GM04503 (cell line): ENCODE results near the gene PPM1B.
"Not testable (repeated sequence)": the region's sequence is repeated elsewhere in the genome, so short reads cannot be mapped to it uniquely, and the experiment has no call there.

ENCODE experiments used
- DNase-seq: peaks from one replicate; pipeline ENCODE4 v3.0.0-alpha.2; 2012; ENCODE audit warnings: low read depth

The PPM1B gene

DNA sequence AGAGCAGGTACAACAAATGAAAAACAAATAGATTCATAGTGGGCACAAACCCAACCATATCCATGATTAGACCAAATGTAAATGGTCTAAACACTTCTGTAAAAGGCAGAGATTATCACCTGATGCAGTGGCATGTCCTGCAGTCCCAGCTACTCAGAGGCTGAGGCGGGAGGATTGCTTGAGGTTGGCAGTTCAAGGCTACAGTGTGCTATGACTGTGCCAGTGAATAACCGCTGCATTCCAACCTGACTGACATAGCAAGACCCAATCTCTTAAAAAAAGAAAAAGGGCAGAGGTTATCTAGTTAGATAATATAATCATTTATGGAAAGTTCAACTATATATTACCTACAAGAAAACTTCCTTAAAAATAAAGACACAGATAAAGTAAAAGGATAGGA is 85.3 kb downstream of the PPM1B start:
- DNase-seq, result no peak

DNA sequence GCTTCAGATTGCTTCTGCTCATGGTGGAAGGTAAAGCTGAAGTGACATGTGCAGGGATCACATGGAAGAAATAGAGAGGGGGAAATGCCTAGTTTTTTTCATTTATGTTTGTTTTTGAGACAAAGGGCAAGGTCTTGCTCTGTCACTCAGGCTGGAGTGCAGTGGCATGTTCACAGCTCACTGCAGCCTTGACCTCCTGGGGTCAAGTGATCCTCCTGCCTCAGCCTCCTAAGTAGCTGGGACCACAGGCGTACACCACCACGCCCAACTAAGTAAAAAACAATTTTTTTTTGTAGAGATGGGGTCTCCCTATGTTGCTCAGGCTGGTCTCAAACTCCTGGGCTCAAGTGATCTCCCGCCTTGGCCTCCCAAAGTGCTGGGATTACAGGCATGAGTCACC is 87.0 kb downstream of the PPM1B start:
- not testable (repeated sequence) for DNase-seq

DNA sequence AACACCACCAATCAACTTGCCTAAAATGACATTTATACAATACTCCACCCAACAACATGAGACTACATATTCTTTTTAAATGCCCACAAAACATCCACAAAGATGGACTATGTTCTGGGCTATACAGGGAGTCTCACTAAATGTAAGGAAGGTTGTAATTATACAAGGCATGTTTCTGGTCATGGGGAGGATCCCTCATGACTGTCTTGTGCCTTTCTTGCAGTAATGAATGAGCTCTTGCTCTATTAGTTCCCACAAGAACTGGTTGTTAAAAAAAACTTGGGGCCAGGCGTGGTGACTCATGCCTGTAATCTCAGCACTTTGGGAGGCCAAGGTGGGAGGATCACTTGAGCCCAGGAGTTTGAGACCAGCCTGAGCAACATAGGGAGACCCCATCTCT is 89.1 kb downstream of the PPM1B start:
- not testable (repeated sequence) for DNase-seq

DNA sequence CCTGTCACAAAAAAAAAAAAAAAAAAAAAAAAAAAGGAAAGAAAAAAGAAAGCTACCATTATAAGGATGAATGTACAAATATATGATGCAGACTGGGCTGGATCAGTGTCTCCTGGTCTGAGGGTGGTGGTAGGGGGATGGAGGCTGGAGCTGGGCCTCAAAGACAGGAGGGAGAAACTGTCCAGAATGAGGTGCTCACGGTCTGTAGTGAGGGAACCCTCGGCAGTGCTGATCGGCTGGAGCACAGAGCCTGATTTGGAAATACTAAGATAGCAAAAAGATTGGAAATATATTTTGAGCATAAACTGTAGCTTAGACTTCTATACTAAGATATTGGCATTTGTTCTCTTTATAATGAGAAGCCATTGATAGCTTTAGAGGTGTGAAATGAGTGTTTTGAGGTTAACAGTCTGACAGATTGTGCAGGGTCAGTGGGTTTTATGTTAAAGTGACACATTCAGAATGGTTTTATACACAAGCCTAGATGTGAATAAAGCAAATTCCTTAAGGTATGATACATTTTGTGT is 98.7 kb downstream of the PPM1B start:
- DNase-seq, result no peak

DNA sequence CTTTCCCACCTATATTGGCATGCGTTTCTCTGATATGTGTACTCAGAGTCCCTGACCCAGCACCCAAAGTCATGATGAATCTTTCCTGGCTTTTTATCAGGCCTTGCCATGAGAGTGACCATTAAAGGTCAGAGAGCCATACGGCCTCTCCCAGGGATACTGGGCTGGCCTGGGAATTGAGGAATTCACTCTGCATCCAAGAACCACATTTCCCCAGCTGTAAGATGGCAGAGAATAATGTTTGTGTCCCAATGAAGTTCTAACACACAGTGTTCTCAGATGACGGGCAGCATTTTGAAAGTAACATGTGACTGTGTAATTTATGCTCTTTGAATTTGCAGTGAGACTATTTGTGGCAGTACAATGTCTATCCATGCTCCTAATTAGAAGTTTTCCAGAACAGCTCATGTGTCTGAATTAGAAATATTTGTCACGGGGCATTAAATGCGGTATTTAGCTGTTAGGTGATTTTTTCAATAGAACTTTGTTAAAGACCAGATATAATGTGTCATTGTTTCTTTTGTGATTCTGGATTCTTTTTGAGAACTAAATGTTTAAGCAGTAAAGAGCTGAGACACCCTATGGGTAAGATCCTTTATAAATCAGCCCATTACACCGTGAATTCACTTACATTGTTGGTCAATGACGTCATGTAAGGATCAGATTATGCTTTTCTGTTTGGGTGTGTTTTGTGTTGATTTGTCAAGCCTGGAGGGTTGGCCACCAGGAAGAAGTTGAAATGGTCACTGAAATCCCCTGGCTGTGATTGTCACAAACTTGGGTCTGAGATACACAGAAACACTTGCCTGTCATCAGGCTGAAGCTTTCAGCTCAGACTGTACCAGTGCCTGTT is 99.3 kb downstream of the PPM1B start:
- DNase-seq, result peak; percentile 57

DNA sequence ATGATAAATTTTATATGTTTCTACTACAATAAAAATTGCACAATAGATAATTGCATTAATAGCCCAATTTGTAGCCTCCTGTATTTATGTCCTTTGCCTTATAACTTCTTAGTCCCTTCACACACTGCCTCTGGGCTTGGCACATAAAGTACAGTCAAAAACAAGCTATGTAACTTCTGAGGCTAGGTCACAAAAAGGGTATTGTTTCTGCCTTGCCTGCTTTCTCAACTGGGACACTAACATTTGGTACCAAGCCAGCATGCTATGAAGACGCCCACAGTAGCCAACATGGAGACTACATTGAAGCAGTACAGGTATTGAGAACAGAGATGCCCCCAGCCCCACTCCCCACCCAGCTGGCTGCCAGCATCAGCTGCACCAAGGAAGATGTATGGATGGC is 101.2 kb downstream of the PPM1B start:
- no peak for DNase-seq

DNA sequence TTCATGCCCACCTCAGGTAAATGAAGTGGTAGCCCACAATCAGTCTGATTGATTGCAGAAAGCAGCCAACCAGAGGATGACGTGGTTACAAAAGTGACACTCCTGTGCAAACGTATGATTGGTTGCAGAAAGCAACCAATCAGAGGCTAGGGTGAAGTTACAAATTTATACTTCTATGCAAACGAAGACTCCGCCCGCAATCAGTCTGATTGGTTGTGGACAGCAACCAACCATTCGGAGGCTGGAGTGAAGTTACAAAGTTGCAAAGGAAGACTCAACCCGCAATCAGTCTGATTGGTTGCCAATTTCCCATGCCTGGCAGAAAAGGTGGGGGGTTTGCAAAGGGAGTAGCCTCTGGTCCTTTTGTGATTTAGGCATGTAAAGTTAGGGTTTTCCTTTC is 102.6 kb downstream of the PPM1B start:
- no peak for DNase-seq

DNA sequence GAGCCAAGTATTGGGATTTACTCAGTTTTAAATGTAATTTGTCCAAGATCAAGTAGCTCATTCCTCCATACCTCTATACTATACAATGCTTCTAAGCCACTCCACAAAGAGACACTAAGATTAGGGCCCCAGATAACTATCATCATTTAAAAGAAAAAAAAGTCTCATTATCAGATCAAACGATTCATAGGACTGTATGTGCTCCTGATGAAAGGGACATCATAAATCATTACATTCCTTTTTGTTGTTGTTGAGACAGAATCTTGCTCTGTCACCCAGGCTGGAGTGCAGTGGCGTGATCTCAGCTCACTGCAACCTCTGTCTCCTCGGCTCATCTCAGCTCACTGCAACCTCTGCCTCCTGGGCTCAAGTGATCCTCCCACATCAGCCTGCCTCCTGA is 104.4 kb downstream of the PPM1B start:
- no peak for DNase-seq

DNA sequence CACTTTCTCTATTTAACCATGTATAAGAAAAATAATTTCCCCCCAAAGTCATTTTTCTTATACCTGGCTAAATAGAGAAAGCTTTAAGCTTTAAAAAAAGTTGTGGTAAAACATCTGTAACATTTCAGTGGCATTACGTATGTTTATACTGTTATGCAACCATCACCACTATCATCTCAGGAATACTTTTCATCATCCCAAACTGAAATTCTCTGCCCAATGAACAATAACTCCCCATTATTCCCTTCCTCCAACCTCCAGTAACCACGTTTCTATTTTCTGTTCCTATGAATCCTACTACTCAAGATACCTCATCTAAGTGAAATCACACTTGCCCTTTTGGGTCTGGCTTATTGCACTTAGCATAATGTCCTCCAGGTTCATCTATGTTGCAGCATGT is 104.9 kb downstream of the PPM1B start:
- DNase-seq, result no peak

DNA sequence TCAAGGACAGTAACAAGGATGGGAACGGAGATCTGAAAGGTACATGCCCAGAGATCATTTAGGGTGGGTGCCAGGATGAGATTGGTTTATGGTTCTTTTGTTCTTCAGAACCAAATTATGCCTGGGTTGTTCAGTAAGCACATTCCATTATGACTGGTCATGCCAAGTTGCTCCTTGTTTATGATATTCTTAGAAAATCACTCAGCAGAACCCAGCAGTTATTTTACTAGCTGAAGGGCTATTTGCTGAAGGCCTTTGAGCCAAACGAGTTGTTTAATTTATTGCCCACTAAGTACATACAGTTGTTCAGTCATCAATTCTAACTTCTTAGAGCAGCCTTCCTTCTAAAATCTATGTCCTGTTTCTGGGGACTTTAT is 107.2 kb downstream of the PPM1B start:
- peak; percentile 39 for DNase-seq

DNA sequence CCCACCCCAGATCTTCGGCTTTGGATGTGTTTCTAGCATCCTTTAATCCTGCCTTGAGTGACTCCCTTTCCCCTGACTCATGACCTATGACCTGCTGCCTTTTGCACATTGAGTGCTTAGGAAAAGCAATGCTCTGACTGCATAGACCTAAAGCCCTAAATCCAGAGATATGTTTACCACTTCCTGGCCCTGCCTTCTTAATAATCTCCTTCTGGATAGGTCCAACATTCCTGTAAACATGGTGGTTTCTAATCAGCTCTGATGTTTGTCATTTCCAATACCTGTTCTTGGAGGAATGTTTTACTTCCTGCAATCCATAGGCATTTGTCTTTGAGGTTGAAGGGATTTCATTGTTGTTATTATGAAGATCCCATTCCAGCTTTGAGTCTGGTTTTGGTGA is 108.9 kb downstream of the PPM1B start:
- no peak for DNase-seq

DNA sequence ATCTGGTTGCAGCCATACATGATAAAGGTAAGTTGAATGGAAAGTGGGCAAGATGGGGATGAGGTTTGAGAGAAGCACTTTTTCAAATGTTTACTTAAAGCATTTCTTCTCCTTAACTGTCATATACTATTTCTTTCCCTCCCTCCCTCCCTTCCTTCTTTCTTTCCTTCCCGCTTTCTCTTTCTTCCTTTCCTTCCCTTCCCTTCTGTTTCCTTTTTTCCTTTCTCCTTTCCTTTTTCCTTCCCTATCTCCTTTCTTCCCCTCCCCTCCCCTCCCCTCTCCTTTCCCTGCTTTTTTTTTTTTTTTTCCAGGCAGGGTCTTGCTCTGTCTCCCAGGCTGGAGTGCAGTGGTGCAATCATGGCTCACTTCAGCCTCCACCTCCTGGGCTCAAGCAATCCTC is 112.2 kb downstream of the PPM1B start:
- no peak for DNase-seq
